ENCODE results near the gene DTX2.
A peak's percentile ranks its signal among the peaks of the same experiment; 100 is the strongest.
"Not testable (repeated sequence)": the region's sequence is repeated elsewhere in the genome, so short reads cannot be mapped to it uniquely, and the experiment has no call there.

DTX2 gene

GRCh38 chr7:76505168-76506080 is 43.9 kb downstream of the DTX2 start:
- no peak for TF ChIP-seq CTCF (conservative IDR thresholded peaks at IDR 0.05; ENCODE audit: low read length)

GRCh38 chr7:76506081-76506440 is 44.6 kb downstream of the DTX2 start:
- H3K4me3 ChIP-seq (ENCODE audit: low read length), result no peak overlapping the region
- no peak for TF ChIP-seq CTCF (conservative IDR thresholded peaks at IDR 0.05; ENCODE audit: low read length)
- DNase-seq (ENCODE audit: low read depth), result no peak

More at GRCh38 chr7:76505168-76506080, 43.9 kb downstream of the DTX2 start:
- no peak for DNase-seq (ENCODE audit: low read depth)
- H3K4me3 ChIP-seq (ENCODE audit: low read length), result no peak overlapping the region

- not testable (repeated sequence) for H3K4me3 ChIP-seq (ENCODE audit: low read length); DNase-seq (ENCODE audit: low read depth)
These were observed 45.1 kb downstream of the DTX2 start for GRCh38 chr7:76506643-76507042.

GRCh38 chr7:76507723-76508406 is 46.4 kb downstream of the DTX2 start:
- no peak for TF ChIP-seq CTCF (conservative IDR thresholded peaks at IDR 0.05; ENCODE audit: low read length)
- peak; percentile 15 for DNase-seq (ENCODE audit: low read depth)
- no peak overlapping the region for H3K4me3 ChIP-seq (ENCODE audit: low read length)

- TF ChIP-seq CTCF (conservative IDR thresholded peaks at IDR 0.05; ENCODE audit: low read length), result no peak
- no peak for DNase-seq (ENCODE audit: low read depth)
- no peak within 1 kb of the TSS for H3K4me3 ChIP-seq (ENCODE audit: low read length)
These were observed 48.7 kb downstream of the DTX2 start, which contains the start of gene UPK3B for GRCh38 chr7:76509931-76510877. UPK3B (plus strand) TSS chr7:76510552; CDS start chr7:76510653, 101 bp downstream.

GRCh38 chr7:76511200-76511910 is 49.8 kb downstream of the DTX2 start:
- H3K4me3 ChIP-seq (ENCODE audit: low read length), result not testable (repeated sequence)

DNA sequence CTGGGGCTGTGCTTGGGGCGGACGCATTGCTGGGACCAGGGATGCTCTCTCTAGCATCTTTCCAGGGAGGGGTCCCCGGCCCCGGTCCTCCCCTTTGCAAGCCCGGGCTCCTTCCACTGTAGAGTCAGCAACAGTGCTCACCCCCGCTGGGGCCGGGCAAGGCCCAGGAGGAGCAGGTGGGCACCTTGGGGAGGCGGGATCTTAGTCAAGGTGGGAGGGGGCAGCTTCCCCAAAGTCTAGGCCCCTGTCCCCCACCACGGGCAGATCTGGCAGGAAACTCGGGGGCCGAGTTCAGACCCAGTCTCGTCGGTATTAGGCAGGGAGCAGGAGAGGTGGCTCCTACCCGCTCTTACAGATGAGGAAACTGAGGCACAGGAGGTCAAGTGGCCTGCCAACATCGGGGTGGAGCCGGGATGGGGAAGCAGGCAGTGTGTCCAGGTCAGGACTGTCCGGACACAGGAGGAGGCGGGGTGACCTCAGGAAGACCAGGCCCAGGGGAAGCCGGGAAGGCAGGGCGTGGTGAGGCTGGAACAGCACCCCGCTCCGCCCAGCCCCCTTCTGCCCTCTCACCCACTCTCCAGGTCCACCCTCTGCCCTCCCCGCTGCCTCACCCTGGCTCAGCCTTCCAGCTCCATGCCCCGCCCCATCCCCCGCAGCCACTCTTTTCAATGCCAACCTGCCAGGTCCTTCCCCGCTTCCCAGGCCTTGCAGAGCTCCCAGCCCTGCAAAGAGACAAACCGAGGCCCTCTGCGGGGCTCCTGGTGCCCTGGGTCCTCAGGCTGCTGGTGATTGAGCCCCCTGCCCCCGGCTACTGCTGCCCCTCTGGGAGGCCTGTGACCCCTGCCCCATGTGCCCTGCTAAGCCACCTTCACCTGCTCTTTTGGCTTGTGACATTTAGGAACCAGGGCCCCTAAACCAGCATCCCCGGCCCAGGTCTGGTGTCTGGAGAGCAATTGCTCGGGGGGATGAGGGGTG is 50.7 kb downstream of the DTX2 start:
- not testable (repeated sequence) for DNase-seq (ENCODE audit: low read depth); H3K4me3 ChIP-seq (ENCODE audit: low read length)

More at GRCh38 chr7:76511200-76511910, 49.8 kb downstream of the DTX2 start:
- not testable (repeated sequence) for DNase-seq (ENCODE audit: low read depth)

Measured in AG10803 (cell line).